Hematopoietic multipotent progenitor cell treated with erythropoietin and hydrocortisone succinate and interleukin-3 and kit ligand, for 6 days (in vitro differentiated cells): Measurements from ENCODE around the gene SERPINB6.
"Not testable (repeated sequence)": the region's sequence is repeated elsewhere in the genome, so short reads cannot be mapped to it uniquely, and the experiment has no call there.

Source experiments
- DNase-seq: peaks from one replicate; pipeline ENCODE4 v3.0.0-alpha.2; 2015

SERPINB6 gene

DNA sequence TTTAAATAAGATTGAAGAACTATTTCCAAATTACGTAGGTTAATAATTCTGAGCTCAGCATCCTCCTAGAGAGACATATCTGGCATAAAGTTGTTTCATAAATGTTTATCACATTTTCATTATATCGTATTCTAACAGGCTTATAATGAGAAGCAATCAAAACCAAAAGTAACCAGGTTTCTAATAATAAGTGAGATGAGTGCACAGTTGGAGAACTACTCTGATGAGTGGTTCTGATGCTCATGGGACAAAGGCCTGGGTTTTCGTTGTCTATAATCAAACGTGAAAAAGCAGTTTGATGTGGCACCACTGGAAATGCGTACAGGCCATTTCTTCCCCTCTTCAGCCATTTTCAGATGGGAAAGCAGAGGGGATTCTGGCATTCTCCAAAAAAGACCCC lies 4.7 kb upstream of the SERPINB6 start:
- no peak for DNase-seq

DNA sequence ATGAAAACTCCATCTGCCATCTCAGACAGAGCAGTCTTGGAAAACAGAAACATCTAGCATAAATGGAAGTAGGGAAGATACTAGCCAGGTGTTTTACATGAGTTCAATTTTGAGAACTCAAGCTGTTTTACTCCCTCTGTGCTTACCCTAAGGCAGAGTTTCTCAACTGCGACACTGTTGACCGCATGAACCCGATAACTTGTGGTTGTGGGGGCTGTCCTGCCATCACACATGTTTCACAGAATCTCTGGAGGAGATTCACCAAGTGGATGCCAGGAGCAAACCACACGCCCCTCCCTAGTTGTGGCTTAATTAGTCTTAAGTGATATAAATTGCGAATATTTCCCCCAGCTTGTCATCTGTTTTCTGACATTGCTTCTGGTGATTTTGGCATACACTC lies 2.3 kb upstream of the SERPINB6 start:
- DNase-seq = peak; percentile 91

DNA sequence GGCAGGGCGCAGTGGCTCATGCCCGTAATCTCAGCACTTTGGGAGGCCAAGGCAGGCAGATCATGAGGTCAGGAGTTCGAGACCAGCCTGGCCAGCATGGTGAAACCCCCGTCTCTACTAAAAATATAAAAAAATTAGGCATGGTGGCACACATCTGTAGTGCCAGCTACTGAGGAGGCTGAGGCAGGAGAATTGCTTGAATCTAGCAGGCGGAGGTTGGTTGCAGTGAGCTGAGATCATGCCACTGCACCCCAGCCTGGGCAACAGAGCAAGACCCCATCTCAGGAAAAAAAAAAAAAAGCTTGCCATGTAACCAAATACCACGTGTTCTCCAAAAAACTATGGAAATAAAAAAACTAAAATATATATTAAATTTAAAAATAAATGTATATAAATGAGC lies 1.8 kb upstream of the SERPINB6 start:
- not testable (repeated sequence) for DNase-seq

GRCh38 chr6:2972685-2973084 lies 1.3 kb upstream of the SERPINB6 start:
- DNase-seq = not testable (repeated sequence)

DNA sequence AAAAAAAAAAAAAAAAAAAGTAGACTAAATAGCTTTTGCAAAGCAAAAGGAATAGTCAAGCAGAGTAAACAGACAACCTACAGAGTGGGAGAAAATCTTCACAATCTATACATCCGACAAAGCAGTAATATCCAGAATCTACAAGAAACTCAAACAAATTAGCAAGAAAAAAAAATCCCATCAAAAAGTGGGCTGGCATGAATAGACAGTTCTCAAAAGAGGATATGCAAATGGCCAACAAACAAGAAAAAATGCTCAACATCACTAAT lies 786 bp upstream of the SERPINB6 start:
- not testable (repeated sequence) for DNase-seq

- peak; percentile 54 for DNase-seq
Measured at GRCh38 chr6:2970753-2971419, 481 bp downstream of the SERPINB6 start.

DNA sequence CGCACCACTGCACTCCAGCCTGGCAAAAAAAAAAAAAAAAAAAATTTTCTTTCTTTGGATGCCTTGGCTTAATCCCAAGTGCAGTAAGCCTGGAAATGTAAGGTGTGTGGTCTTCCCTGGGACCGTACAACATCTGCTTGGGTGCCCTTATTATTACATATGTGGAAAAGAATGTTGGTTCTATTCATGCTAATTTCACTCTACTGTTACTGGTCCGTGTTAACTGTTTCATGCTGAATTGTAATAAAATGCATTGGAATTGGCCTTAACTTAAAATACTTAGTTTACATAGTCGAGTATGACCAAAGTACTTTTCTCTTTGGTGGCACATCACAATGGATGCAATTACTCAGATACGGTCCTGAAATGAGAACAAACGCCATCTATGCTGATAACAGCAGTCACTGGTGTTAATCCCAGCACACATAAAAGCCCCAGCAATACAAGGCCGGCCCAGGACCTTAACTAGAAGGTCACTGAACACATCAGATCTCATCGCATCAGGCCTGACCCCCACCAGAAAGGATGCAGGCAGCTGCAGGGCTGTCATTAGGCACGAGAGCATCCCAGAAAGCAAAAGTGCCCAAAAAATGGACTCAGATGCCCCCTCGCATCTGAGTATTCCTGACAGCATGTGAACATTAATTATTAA lies 1.2 kb downstream of the SERPINB6 start:
- DNase-seq = no peak

DNA sequence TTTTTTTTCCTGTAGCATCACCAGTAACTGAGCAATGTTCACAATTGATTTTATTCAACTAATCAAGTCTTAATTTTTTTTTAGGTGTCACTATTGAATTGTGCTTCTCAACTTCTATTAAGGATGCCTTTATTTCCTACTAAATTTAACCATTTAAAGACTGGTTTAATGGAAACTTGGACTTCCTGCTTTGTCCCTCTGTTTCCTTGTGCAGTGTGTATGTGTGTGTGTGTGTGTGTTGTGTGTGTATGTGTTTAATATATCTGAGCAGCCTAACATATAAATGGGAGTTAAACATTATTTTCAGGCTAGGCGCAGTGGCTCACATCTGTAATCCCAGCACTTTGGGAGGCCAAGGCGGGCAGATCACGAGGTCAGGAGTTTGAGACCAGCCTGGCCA lies 1.8 kb downstream of the SERPINB6 start:
- no peak for DNase-seq

DNA sequence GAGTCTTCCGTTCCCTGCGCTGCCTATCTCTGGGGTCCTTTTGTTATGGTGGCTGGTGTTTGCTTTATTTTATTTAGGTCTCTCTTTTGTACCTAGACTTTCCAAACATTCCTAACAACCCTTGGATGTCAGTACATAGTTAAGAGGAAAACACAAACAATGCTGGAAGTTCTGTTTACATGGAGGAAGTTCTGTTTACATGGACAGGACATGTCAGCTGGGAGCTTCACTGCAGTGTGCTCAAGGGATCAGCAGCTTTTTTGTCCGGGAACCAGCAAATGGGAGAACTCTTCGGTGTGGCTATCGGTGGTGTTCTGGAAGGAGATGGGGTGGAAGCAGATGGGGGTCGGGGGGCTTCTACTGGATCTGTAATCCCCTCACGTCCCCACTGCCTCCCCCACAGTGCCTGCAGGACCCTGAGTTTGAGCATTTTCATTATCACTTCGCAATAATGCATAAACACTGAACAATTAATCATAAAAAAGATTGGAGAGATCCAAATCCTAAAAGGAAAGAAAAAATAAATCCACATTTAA lies 2.7 kb downstream of the SERPINB6 start:
- no peak for DNase-seq

- no peak for DNase-seq
Measured at GRCh38 chr6:2967936-2968335, 3.4 kb downstream of the SERPINB6 start.

DNA sequence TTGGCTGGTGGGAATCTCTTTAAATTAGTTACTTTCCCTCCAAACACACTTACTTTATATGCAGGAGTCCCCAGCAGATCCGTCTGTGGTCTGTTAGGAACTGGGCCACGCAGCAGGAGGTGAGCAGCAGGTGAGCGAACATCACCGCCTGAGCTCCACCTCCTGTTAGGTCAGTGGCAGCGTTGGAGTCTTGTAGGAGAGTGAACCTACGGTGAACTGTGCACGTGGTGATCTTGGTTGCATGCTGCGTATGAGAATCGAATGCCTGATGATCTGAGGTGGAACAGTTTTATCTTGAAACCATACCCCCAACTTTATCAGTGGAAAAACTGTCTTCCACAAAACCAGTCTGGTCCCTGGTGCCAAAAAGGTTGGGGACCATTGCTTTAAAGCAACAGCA lies 5.0 kb downstream of the SERPINB6 start:
- DNase-seq = no peak

- no peak for DNase-seq
Measured at GRCh38 chr6:2964793-2965505, 6.4 kb downstream of the SERPINB6 start.

- no peak for DNase-seq
Measured at GRCh38 chr6:2963756-2964155, 7.6 kb downstream of the SERPINB6 start.

- no peak for DNase-seq
Measured at GRCh38 chr6:2962636-2963035, 8.7 kb downstream of the SERPINB6 start.

GRCh38 chr6:2962004-2962403 lies 9.4 kb downstream of the SERPINB6 start:
- no peak for DNase-seq

GRCh38 chr6:2961506-2961905 lies 9.9 kb downstream of the SERPINB6 start:
- no peak for DNase-seq

- no peak for DNase-seq
Measured at GRCh38 chr6:2960935-2961334, 10.4 kb downstream of the SERPINB6 start.

GRCh38 chr6:2959909-2960719 lies 11.3 kb downstream of the SERPINB6 start:
- DNase-seq = no peak

DNA sequence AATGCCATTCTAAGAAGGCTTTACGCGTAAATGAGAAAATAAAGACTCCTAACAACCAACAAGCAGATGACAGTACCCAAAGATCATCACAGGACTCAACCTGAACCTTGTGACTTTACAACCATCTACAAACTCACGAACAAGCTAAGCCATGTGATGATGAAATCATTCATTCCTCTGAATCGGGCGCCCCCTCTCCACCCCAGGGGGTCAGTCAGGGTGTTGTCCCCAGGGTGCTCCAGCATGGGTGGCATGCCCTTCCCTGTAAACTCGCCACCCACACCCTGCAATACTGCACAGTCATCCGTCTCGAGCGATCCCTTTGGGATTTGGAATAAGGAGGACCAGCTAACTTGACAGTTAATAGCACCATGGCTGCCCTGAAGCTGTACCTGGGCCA lies 12.6 kb downstream of the SERPINB6 start:
- DNase-seq = no peak

DNA sequence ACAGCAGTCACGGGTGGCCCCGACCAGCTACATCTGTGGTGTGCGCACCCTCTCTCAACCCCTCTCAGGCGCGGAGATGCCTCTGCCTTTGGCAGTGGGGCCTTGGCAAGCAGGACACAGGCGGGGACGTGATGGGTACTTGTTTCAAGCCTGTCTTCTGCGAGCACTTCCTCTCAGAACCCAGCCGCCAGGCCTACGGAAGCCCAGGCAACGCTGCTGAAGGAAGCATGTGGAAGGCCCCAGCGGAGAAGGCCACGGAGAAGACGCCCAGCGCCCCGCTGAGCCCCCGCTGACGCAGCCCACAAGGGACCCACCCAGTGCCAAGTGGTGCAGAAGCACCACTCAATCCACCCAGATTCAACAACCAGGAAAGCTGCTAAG lies 13.0 kb downstream of the SERPINB6 start:
- DNase-seq = no peak

DNA sequence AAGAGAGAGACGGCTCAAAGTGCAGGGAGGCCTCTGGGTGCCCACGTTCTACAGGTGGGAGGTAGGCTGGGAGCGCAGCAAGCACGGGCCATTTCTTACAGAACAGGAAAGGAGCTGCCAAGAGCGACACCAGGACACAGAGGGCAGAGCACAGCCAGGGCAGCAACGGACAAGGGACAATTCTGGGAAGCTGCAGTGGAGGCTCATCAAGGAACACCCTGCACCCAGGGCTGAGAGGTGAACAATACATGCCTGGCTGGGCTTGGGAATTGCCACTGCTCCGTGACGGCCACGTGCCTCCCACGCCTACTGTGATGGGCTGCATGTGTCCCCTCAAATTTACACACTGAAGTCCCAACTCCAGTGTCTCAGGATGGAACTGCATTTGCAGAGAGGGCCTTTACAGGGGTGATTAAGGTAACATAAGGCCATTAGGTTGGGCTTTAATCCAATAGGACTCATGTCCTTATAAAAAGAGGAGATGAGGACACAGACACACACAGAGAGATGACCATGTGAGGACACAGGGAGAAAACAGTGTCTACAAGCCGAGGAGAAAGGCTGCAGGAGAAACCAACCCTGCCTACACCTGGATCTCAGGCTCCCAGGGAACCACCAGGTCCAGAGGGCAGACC lies 13.6 kb downstream of the SERPINB6 start:
- no peak for DNase-seq

DNA sequence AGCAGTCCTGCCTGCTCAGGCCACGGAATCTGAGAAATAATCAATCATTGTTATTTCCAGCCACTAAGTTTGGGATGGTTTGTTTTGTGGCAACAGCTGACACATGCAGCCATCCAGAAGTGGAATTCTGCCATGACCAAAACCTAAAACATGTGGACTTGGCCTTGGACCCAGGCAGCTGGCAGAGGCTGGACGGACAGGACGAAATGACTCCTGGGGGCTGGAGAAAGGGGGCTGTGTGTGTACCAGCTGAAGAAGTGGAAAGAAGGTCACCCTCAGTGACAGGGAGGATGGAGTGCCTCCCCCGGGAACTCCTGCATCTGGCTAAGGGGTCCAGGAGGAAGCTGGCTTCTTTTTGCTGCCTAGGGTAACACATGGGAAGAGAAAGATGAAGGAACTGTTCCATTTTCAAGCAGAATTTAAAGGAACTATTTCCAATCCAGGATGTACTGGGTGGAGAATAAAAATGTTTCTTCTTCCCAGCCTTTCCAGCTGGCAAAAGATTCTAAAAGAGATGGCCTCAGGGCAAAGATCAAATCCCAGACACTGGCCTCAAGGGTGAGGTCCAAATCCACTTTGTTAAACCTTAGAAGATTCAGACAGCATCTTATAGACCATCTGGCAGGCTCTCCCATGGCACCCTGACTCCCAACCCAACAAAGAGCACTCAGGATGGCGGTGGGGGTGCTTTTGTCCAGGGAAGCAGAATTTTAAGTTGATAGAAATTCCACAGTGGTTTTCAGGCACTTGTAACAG lies 14.3 kb downstream of the SERPINB6 start:
- DNase-seq = no peak
